A549 (cell line): ENCODE data around the gene TECPR2.

Experiments used
- CHD2 ChIP-seq: fragments of 150-350 bp; IDR thresholded peaks from 2 replicates; pipeline ENCODE4 v1.6.1; 2014; ENCODE audit warnings: low read length; ENCODE audit not compliant: partially characterized antibody
- PHF8 ChIP-seq: fragments of 200-600 bp; sonication (generic); IDR thresholded peaks from 2 replicates; pipeline ENCODE4 v1.6.1; 2016; ENCODE audit warnings: low read depth, mild to moderate bottlenecking, antibody characterized with exemption, moderate library complexity, borderline replicate concordance
- RARB ChIP-seq: fragments of 250-450 bp; sonication (Bioruptor Pico); IDR thresholded peaks from 2 replicates; pipeline ENCODE4 v1.8.0; 2021; ENCODE audit warnings: mild to moderate bottlenecking, moderate library complexity
- TF ChIP-seq, protein P1 (sequence below): fragments of 250-450 bp; sonication (Bioruptor Pico); IDR thresholded peaks from 2 replicates; pipeline ENCODE4 v1.5.0; 2021; ENCODE audit warnings: mild to moderate bottlenecking, moderate library complexity, borderline replicate concordance

- TF ChIP-seq, protein P1, sequence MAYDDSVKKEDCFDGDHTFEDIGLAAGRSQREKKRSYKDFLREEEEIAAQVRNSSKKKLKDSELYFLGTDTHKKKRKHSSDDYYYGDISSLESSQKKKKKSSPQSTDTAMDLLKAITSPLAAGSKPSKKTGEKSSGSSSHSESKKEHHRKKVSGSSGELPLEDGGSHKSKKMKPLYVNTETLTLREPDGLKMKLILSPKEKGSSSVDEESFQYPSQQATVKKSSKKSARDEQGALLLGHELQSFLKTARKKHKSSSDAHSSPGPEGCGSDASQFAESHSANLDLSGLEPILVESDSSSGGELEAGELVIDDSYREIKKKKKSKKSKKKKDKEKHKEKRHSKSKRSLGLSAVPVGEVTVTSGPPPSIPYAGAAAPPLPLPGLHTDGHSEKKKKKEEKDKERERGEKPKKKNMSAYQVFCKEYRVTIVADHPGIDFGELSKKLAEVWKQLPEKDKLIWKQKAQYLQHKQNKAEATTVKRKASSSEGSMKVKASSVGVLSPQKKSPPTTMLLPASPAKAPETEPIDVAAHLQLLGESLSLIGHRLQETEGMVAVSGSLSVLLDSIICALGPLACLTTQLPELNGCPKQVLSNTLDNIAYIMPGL (CRISPR knock-in tag) = no peak
- TF ChIP-seq PHF8 (no peak), CHD2 (no peak), RARB (CRISPR knock-in tag) (no peak)
Measured at GRCh38 chr14:102481791-102482238, 119.1 kb downstream of the TECPR2 start.
